Endodermal cell (in vitro differentiated cells): ENCODE data around the gene TUT7. TPM values are rescaled to one million over a fixed set of nuclear protein-coding genes. Genes with fewer than 3 reads are reported as not detected.
A peak's percentile ranks its signal among the peaks of the same experiment; 100 is the strongest.

ENCODE experiments used
- DNase-seq: peaks from one replicate; pipeline ENCODE4 v3.0.0-alpha.2; 2017
- H3K27ac ChIP-seq: 2 replicates; pipeline ENCODE4 v1.5.1; 2013; ENCODE audit warnings: mild to moderate bottlenecking, low read depth, low read length, moderate library complexity
- H3K27me3 ChIP-seq: 2 replicates; pipeline ENCODE4 v1.6.1; 2013; ENCODE audit warnings: mild to moderate bottlenecking, low read length, moderate library complexity; ENCODE audit not compliant: insufficient read depth, control insufficient read depth, poor library complexity, severe bottlenecking
- H3K36me3 ChIP-seq: 2 replicates; pipeline ENCODE4 v1.7.0; 2013; ENCODE audit warnings: mild to moderate bottlenecking, low read length, moderate library complexity; ENCODE audit not compliant: control insufficient read depth, insufficient read depth
- H3K4me1 ChIP-seq: one replicate; pipeline ENCODE4 v1.7.0; 2013; ENCODE audit warnings: low read length; ENCODE audit not compliant: control insufficient read depth, insufficient read depth
- H3K4me3 ChIP-seq: 2 replicates; pipeline ENCODE4 v1.5.1; 2013; ENCODE audit warnings: mild to moderate bottlenecking, low read length, moderate library complexity
- H3K9ac ChIP-seq: 2 replicates; pipeline ENCODE4 v1.6.1; 2013; ENCODE audit warnings: mild to moderate bottlenecking, low read length, moderate library complexity; ENCODE audit not compliant: poor library complexity, severe bottlenecking; ENCODE audit errors: extremely low read depth
- H3K9me3 ChIP-seq: 2 replicates; pipeline ENCODE4 v1.6.1; 2013; ENCODE audit warnings: mild to moderate bottlenecking, low read length, moderate library complexity; ENCODE audit not compliant: control insufficient read depth
- H3K27ac Mint-ChIP-seq: 2 replicates; pipeline ENCODE4 v1.8.0; 2020; ENCODE audit warnings: mixed read lengths
- H3K27me3 Mint-ChIP-seq: 2 replicates; pipeline ENCODE4 v1.8.0; 2021; ENCODE audit warnings: mild to moderate bottlenecking, mixed read lengths; ENCODE audit not compliant: insufficient read depth
- H3K36me3 Mint-ChIP-seq: 2 replicates; pipeline ENCODE4 v1.8.0; 2020; ENCODE audit warnings: low read depth, mixed read lengths
- H3K4me1 Mint-ChIP-seq: 2 replicates; pipeline ENCODE4 v1.8.0; 2020; ENCODE audit warnings: mixed read lengths
- H3K4me3 Mint-ChIP-seq: 2 replicates; pipeline ENCODE4 v1.8.0; 2020; ENCODE audit warnings: mild to moderate bottlenecking, moderate library complexity, mixed read lengths
- H3K9me3 Mint-ChIP-seq: 2 replicates; pipeline ENCODE4 v1.8.0; 2020; ENCODE audit warnings: mild to moderate bottlenecking, mixed read lengths
- WGBS, 2 experiments: methylation state at CpG; one replicate each; pipeline versions ENCODE4 v1.1.5 to v1.1.7; 2013; ENCODE audit warnings: missing lambda C conversion rate in 2 of 2, mixed read lengths in 1 of 2; ENCODE audit not compliant: insufficient coverage in 1 of 2, insufficient read length in 1 of 2; 5-methylcytosine and 5-hydroxymethylcytosine counted together
- total RNA-seq, 2 donors: library from RNA; stranded (reverse); fragmentation: NEBNext Ultra II Directional in 1 of 2; extraction: Animal tissue kit (Norgen Biotek cat#: 25700) in 1 of 2; gene quantifications; 2 replicates in 1 of 2; 3 replicates in 1 of 2; pipeline ENCODE4 v1.2.1, GENCODE V29; 2021
- TF ChIP-seq, protein P1 (sequence below): fragments of 200-600 bp; sonication (generic); conservative IDR thresholded peaks from 2 replicates; pipeline ENCODE4 v1.5.0; 2021; ENCODE audit warnings: antibody characterized with exemption, mild to moderate bottlenecking

Gene TUT7
- total RNA-seq, 2 donors from 2014 or later, result 25.8 to 38.3 TPM

DNA sequence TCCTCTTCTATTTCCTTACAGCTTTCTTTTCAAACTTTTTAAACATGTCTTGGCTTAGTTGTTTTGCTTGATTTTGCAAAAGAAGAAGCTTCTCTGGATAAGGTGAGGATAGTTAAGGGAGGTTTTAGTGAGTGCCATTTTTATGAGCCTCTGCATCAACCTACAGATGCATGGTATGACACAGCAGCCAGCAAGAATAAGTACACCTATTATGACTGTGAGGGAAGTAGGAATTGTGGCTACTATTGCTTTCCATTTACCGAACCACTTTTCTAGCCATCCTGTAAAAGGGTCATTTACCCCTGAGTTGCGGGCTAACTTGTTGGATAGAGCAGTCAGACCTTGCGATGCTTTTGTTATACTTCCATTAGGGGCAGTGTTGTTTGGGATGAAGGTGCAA is 7.0 kb upstream of the TUT7 start:
- Histone ChIP-seq H3K27me3 (no peaks in the 10 kb centered on the region), H3K9ac (no peak overlapping the region), H3K9me3 (no peaks in the 10 kb centered on the region), H3K27ac (no peak overlapping the region), H3K36me3 (no peaks in the 10 kb centered on the region), H3K4me3 (no peak overlapping the region), H3K4me1 (peaks cover 10% of the 10 kb centered on the region)
- H3K27ac Mint-ChIP-seq, result no peak overlapping the region
- DNase-seq, result no peak
- 60 to 92% methylated on average over 1 to 3 of the region's 3 CpGs for WGBS, 2 experiments
- H3K4me3 Mint-ChIP-seq, result no peak overlapping the region
- peaks cover 32% of the 10 kb centered on the region for H3K4me1 Mint-ChIP-seq
- H3K36me3 Mint-ChIP-seq, result peaks cover under 1% of the 10 kb centered on the region
- TF ChIP-seq, protein P1, sequence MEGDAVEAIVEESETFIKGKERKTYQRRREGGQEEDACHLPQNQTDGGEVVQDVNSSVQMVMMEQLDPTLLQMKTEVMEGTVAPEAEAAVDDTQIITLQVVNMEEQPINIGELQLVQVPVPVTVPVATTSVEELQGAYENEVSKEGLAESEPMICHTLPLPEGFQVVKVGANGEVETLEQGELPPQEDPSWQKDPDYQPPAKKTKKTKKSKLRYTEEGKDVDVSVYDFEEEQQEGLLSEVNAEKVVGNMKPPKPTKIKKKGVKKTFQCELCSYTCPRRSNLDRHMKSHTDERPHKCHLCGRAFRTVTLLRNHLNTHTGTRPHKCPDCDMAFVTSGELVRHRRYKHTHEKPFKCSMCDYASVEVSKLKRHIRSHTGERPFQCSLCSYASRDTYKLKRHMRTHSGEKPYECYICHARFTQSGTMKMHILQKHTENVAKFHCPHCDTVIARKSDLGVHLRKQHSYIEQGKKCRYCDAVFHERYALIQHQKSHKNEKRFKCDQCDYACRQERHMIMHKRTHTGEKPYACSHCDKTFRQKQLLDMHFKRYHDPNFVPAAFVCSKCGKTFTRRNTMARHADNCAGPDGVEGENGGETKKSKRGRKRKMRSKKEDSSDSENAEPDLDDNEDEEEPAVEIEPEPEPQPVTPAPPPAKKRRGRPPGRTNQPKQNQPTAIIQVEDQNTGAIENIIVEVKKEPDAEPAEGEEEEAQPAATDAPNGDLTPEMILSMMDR, result peak; percentile 39
- H3K9me3 Mint-ChIP-seq, result peaks cover 3% of the 10 kb centered on the region
- peaks cover 4% of the 10 kb centered on the region for H3K27me3 Mint-ChIP-seq

- no peaks in the 10 kb centered on the region for H3K36me3 ChIP-seq
- H3K27ac Mint-ChIP-seq, result no peak overlapping the region
- no peaks in the 10 kb centered on the region for H3K27me3 ChIP-seq
- H3K4me1 Mint-ChIP-seq, result peaks cover 20% of the 10 kb centered on the region
- H3K9me3 Mint-ChIP-seq, result no peaks in the 10 kb centered on the region
- H3K27ac ChIP-seq, result no peak overlapping the region
- no peaks in the 10 kb centered on the region for H3K36me3 Mint-ChIP-seq
- DNase-seq, result no peak
- TF ChIP-seq, protein P1, result no peak
- peaks cover 9% of the 10 kb centered on the region for H3K27me3 Mint-ChIP-seq
- peaks cover 7% of the 10 kb centered on the region for H3K4me1 ChIP-seq
- H3K9me3 ChIP-seq, result no peaks in the 10 kb centered on the region
- H3K4me3 Mint-ChIP-seq, result no peak overlapping the region
- H3K9ac ChIP-seq, result no peak overlapping the region
- H3K4me3 ChIP-seq, result no peak overlapping the region
- WGBS, 2 experiments, result 86 to 89% methylated on average over 2 to 3 of the region's 3 CpGs
Measured at GRCh38 chr9:86359151-86359879, 5.1 kb upstream of the TUT7 start.

- DNase-seq, result no peak
- H3K36me3 Mint-ChIP-seq, result peaks cover 7% of the 10 kb centered on the region
- H3K27me3 ChIP-seq, result no peaks in the 10 kb centered on the region
- H3K27ac ChIP-seq, result no peak overlapping the region
- H3K27ac Mint-ChIP-seq, result no peak overlapping the region
- 83 to 98% methylated on average over 2 to 3 of the region's 5 CpGs for WGBS, 2 experiments
- no peaks in the 10 kb centered on the region for H3K9me3 Mint-ChIP-seq
- peaks cover 7% of the 10 kb centered on the region for H3K27me3 Mint-ChIP-seq
- H3K4me1 Mint-ChIP-seq, result peaks cover 24% of the 10 kb centered on the region
- H3K4me1 ChIP-seq, result peaks cover 7% of the 10 kb centered on the region
- no peak overlapping the region for H3K4me3 ChIP-seq
- TF ChIP-seq, protein P1, result no peak
- peaks cover 4% of the 10 kb centered on the region for H3K36me3 ChIP-seq
- H3K9ac ChIP-seq, result no peak overlapping the region
- H3K4me3 Mint-ChIP-seq, result no peak overlapping the region
- no peaks in the 10 kb centered on the region for H3K9me3 ChIP-seq
Measured at GRCh38 chr9:86356871-86357866, 3.0 kb upstream of the TUT7 start.
